ENCODE measurements around the gene ZNF516. TPM values are rescaled to one million over a fixed set of nuclear protein-coding genes. Genes with fewer than 3 reads are reported as not detected.

ZNF516 gene
- total RNA-seq, 2 experiments from 2014 or later, result 1.2 to 1.6 TPM

- CTCF ChIA-PET, result no interaction called here
- POLR2A ChIA-PET, result no interaction called here
Measured at GRCh38 chr18:76357585-76358260, 137.3 kb downstream of the ZNF516 start.

- ChIA-PET CTCF (no interaction called here), POLR2A (no interaction called here)
Measured at GRCh38 chr18:76357174-76357573, 137.9 kb downstream of the ZNF516 start.

GRCh38 chr18:76356666-76357065, 138.4 kb downstream of the ZNF516 start:
- ChIA-PET POLR2A (no interaction called here), CTCF (no interaction called here)

- POLR2A ChIA-PET, result interaction anchor here (0.6 kb wide), 1 partner anchor 873 kb away, joined by 5 read pairs; no protein-coding TSS in a partner anchor
- CTCF ChIA-PET, result no interaction called here
Measured at GRCh38 chr18:76354348-76354747, 140.7 kb downstream of the ZNF516 start.

- CTCF ChIA-PET, result no interaction called here
Measured at GRCh38 chr18:76353500-76353899, 141.5 kb downstream of the ZNF516 start.

GRCh38 chr18:76353046-76353445, 142.0 kb downstream of the ZNF516 start:
- CTCF ChIA-PET, result no interaction called here
- POLR2A ChIA-PET, result no interaction called here

More at GRCh38 chr18:76353500-76353899, 141.5 kb downstream of the ZNF516 start:
- POLR2A ChIA-PET, result no interaction called here

GRCh38 chr18:76351961-76352581, 143.0 kb downstream of the ZNF516 start:
- ChIA-PET CTCF (no interaction called here), POLR2A (no interaction called here)

- ChIA-PET POLR2A (interaction anchor here (0.8 kb wide), 1 partner anchor 1359 kb away, joined by 3 read pairs; no protein-coding TSS in a partner anchor), CTCF (interaction anchor here (1.1 kb wide), 1 partner anchor 18 kb away, joined by 4 read pairs; no protein-coding TSS in a partner anchor)
Measured at GRCh38 chr18:76350134-76351025, 144.7 kb downstream of the ZNF516 start.

- ChIA-PET CTCF (interaction anchor here (1.1 kb wide), 1 partner anchor 17 kb away, joined by 4 read pairs; no protein-coding TSS in a partner anchor), POLR2A (no interaction called here)
Measured at GRCh38 chr18:76349067-76349715, 145.9 kb downstream of the ZNF516 start.

- ChIA-PET POLR2A (no interaction called here), CTCF (no interaction called here)
Measured at GRCh38 chr18:76348267-76349066, 146.6 kb downstream of the ZNF516 start.

GRCh38 chr18:76347341-76347740, 147.7 kb downstream of the ZNF516 start:
- POLR2A ChIA-PET, result no interaction called here
- CTCF ChIA-PET, result no interaction called here

- ChIA-PET CTCF (no interaction called here), POLR2A (no interaction called here)
Measured at GRCh38 chr18:76346490-76347130, 148.4 kb downstream of the ZNF516 start.

GRCh38 chr18:76345901-76346300, 149.1 kb downstream of the ZNF516 start:
- ChIA-PET CTCF (no interaction called here), POLR2A (no interaction called here)

- POLR2A ChIA-PET, result no interaction called here
- CTCF ChIA-PET, result no interaction called here
Measured at GRCh38 chr18:76343938-76344569, 151.0 kb downstream of the ZNF516 start.

GRCh38 chr18:76340410-76340809, 154.6 kb downstream of the ZNF516 start:
- ChIA-PET POLR2A (no interaction called here), CTCF (no interaction called here)

- CTCF ChIA-PET, result no interaction called here
- POLR2A ChIA-PET, result no interaction called here
Measured at GRCh38 chr18:76339246-76339620, 155.8 kb downstream of the ZNF516 start.

- POLR2A ChIA-PET, result no interaction called here
Measured at GRCh38 chr18:76338619-76339245, 156.3 kb downstream of the ZNF516 start.

GRCh38 chr18:76338088-76338487, 157.0 kb downstream of the ZNF516 start:
- CTCF ChIA-PET, result no interaction called here

More at GRCh38 chr18:76338619-76339245, 156.3 kb downstream of the ZNF516 start:
- CTCF ChIA-PET, result no interaction called here

More at GRCh38 chr18:76338088-76338487, 157.0 kb downstream of the ZNF516 start:
- POLR2A ChIA-PET, result no interaction called here

Data from activated CD8-positive, alpha-beta memory T cell treated with anti-CD3 and anti-CD28 coated beads for 36 hours (primary cell).